Muscle of leg (tissue), 11 donors: ENCODE measurements around the gene SYMPK. TPM values are rescaled to one million over a fixed set of nuclear protein-coding genes. Genes with fewer than 3 reads are reported as not detected.

Source experiments
- DNase-seq: peaks from one replicate; pipeline ENCODE4 v3.0.0; 2013
- H3K27ac ChIP-seq: one replicate; pipeline ENCODE4 v1.5.1; 2013; ENCODE audit warnings: mild to moderate bottlenecking, low read length, control low read depth
- H3K27me3 ChIP-seq: one replicate; pipeline ENCODE4 v1.6.1; 2013; ENCODE audit warnings: low read length; ENCODE audit not compliant: control insufficient read depth, insufficient read depth
- H3K36me3 ChIP-seq: one replicate; pipeline ENCODE4 v1.6.1; 2013; ENCODE audit warnings: low read length; ENCODE audit not compliant: control insufficient read depth, insufficient read depth
- H3K4me1 ChIP-seq: one replicate; pipeline ENCODE4 v1.6.1; 2013; ENCODE audit warnings: low read length; ENCODE audit not compliant: control insufficient read depth, insufficient read depth
- H3K4me3 ChIP-seq: one replicate; pipeline ENCODE4 v1.5.1; 2013; ENCODE audit warnings: low read length, control low read depth
- H3K9me3 ChIP-seq: replicated peaks from 2 replicates; pipeline ENCODE4 v1.6.1; 2013; ENCODE audit warnings: low read depth, low read length; ENCODE audit not compliant: control insufficient read depth
- WGBS: methylation state at CpG from one replicate; pipeline ENCODE4 v1.1.5; 2013; ENCODE audit warnings: missing lambda C conversion rate; ENCODE audit not compliant: insufficient coverage; 5-methylcytosine and 5-hydroxymethylcytosine counted together
- polyA plus RNA-seq, 8 donors: library from polyadenylated mRNA; unstranded; fragments of 120-200 nt; gene quantifications; one replicate each; pipeline versions ENCODE4 v1.2.1 to v1.2.3, GENCODE V29; 2013; ENCODE audit warnings: inconsistent platforms in 1 of 8, low replicate concordance in 1 of 8; ENCODE audit not compliant: insufficient read length in 8 of 8, insufficient read depth in 1 of 8
- total RNA-seq: library from RNA; stranded (reverse); fragments of 120-200 nt; gene quantifications from one replicate; pipeline ENCODE4 v1.2.4, GENCODE V29; 2013

The SYMPK gene
- total and polyA plus RNA-seq, 9 donors: 25.8 to 44.0 (median 38.7) TPM

- no peak for DNase-seq
- WGBS: 40% methylated on average over 17 of the region's 17 CpGs
- H3K27me3 ChIP-seq: peaks cover 5% of the 10 kb centered on the region
Observed at GRCh38 chr19:45766296-45766868, 96.6 kb downstream of the SYMPK start.

GRCh38 chr19:45765702-45766295, 97.1 kb downstream of the SYMPK start:
- no peak overlapping the region for H3K4me3 ChIP-seq
- peak overlapping the region; percentile 98 for H3K27ac ChIP-seq
- no peak for DNase-seq

More at GRCh38 chr19:45766296-45766868, 96.6 kb downstream of the SYMPK start:
- Histone ChIP-seq H3K27ac (peak overlapping the region; percentile 98), H3K4me1 (peaks cover 61% of the 10 kb centered on the region), H3K36me3 (peaks cover 18% of the 10 kb centered on the region), H3K4me3 (peak overlapping the region; percentile 89), H3K9me3 (no peaks in the 10 kb centered on the region)

More at GRCh38 chr19:45765702-45766295, 97.1 kb downstream of the SYMPK start:
- Histone ChIP-seq H3K36me3 (peaks cover 13% of the 10 kb centered on the region), H3K4me1 (peaks cover 55% of the 10 kb centered on the region), H3K9me3 (no peaks in the 10 kb centered on the region), H3K27me3 (peaks cover 6% of the 10 kb centered on the region)
- WGBS: 45% methylated on average over 18 of the region's 23 CpGs

Other genes with a start within 250 kb of the SYMPK start
- gene EML2, start 223.8 kb downstream of the SYMPK start, total RNA-seq: 8.2 TPM
- gene EML2, start 223.8 kb downstream of the SYMPK start, polyA plus RNA-seq: 10 to 100 TPM in 5 of 8 donors, 1 to 10 TPM in 3; 7.9 to 13.2 (median 11.2) TPM
- gene GIPR, start 194.9 kb downstream of the SYMPK start, total RNA-seq: 0.09 TPM
- gene GIPR, start 194.9 kb downstream of the SYMPK start, polyA plus RNA-seq: 1 to 10 TPM in 1 of 8 donors, under 1 TPM in 6, not detected in 1; 0.04 to 1.8 (median 0.32) TPM
- gene SNRPD2, start 171.2 kb downstream of the SYMPK start, total RNA-seq: 446 TPM
- gene SNRPD2, start 171.2 kb downstream of the SYMPK start, polyA plus RNA-seq: 100 to 1,000 TPM; 253 to 349 (median 288) TPM
- 2.2 TPM for gene QPCTL, start 170.5 kb downstream of the SYMPK start, total RNA-seq
- gene QPCTL, start 170.5 kb downstream of the SYMPK start, polyA plus RNA-seq: 1 to 10 TPM; 2.8 to 6.8 (median 3.9) TPM
- 7.3 TPM for gene FBXO46, start 132.3 kb downstream of the SYMPK start, total RNA-seq
- gene FBXO46, start 132.3 kb downstream of the SYMPK start, polyA plus RNA-seq: 10 to 100 TPM in 6 of 8 donors, 1 to 10 TPM in 2; 7.5 to 16.1 (median 12.7) TPM
- not detected for gene MEIOSIN, start 129.7 kb downstream of the SYMPK start, total RNA-seq
- gene MEIOSIN, start 129.7 kb downstream of the SYMPK start, polyA plus RNA-seq: under 1 TPM in 1 of 8 donors, not detected in 7; 0.04 TPM
- gene SIX5, start 93.9 kb downstream of the SYMPK start, total RNA-seq: 14.9 TPM
- gene SIX5, start 93.9 kb downstream of the SYMPK start, polyA plus RNA-seq: 10 to 100 TPM; 16.7 to 31.9 (median 25.3) TPM
- 158 TPM for gene DMPK, start 80.7 kb downstream of the SYMPK start, total RNA-seq
- 100 to 1,000 TPM; 236 to 390 (median 333) TPM for gene DMPK, start 80.7 kb downstream of the SYMPK start, polyA plus RNA-seq
- 29.1 TPM for gene DMWD, start 70.3 kb downstream of the SYMPK start, total RNA-seq
- 10 to 100 TPM; 32.6 to 57.1 (median 45.0) TPM for gene DMWD, start 70.3 kb downstream of the SYMPK start, polyA plus RNA-seq
- gene RSPH6A, start 47.8 kb downstream of the SYMPK start, total RNA-seq: 0.09 TPM
- gene RSPH6A, start 47.8 kb downstream of the SYMPK start, polyA plus RNA-seq: under 1 TPM in 2 of 8 donors, not detected in 6; 0.05 to 0.11 TPM
- gene FOXA3, start 1.2 kb upstream of the SYMPK start, total RNA-seq: not detected
- gene FOXA3, start 1.2 kb upstream of the SYMPK start, polyA plus RNA-seq: under 1 TPM in 3 of 8 donors, not detected in 5; 0.09 to 0.41 (median 0.12) TPM
- 17.5 TPM for gene IRF2BP1, start 23.0 kb upstream of the SYMPK start, total RNA-seq
- 10 to 100 TPM; 16.4 to 21.8 (median 19.4) TPM for gene IRF2BP1, start 23.0 kb upstream of the SYMPK start, polyA plus RNA-seq
- gene MYPOP, start 39.5 kb upstream of the SYMPK start, total RNA-seq: 1.3 TPM
- gene MYPOP, start 39.5 kb upstream of the SYMPK start, polyA plus RNA-seq: 1 to 10 TPM; 3.4 to 5.5 (median 4.2) TPM
- gene NANOS2, start 51.6 kb upstream of the SYMPK start, total RNA-seq: not detected
- not detected for gene NANOS2, start 51.6 kb upstream of the SYMPK start, polyA plus RNA-seq
- 0.98 TPM for gene NOVA2, start 110.7 kb upstream of the SYMPK start, total RNA-seq
- 1 to 10 TPM; 2.6 to 5.3 (median 3.9) TPM for gene NOVA2, start 110.7 kb upstream of the SYMPK start, polyA plus RNA-seq
- gene CCDC61, start 132.3 kb upstream of the SYMPK start, total RNA-seq: 6.1 TPM
- 1 to 10 TPM; 6.2 to 9.0 (median 7.0) TPM for gene CCDC61, start 132.3 kb upstream of the SYMPK start, polyA plus RNA-seq
- 0.27 TPM for gene PGLYRP1, start 159.9 kb upstream of the SYMPK start, total RNA-seq
- 1 to 10 TPM in 2 of 8 donors, under 1 TPM in 6; 0.60 to 2.3 (median 0.66) TPM for gene PGLYRP1, start 159.9 kb upstream of the SYMPK start, polyA plus RNA-seq
- 1.9 TPM for gene IGFL4, start 177.9 kb upstream of the SYMPK start, total RNA-seq
- gene IGFL4, start 177.9 kb upstream of the SYMPK start, polyA plus RNA-seq: 10 to 100 TPM in 1 of 8 donors, 1 to 10 TPM in 7; 1.2 to 11.3 (median 2.9) TPM